BJ (cell line): ENCODE measurements around the gene PXN. TPM values are rescaled to one million over a fixed set of nuclear protein-coding genes. Genes with fewer than 3 reads are reported as not detected.

Experiments used
- CTCF ChIA-PET: fragments of 350-600 bp; formaldehyde crosslinking; extraction: SDS; loops from one replicate; lab custom pipeline; 2021; ENCODE audit warnings: antibody characterized with exemption, inconsistent platforms; lab: Yijun Ruan, JAX
- POLR2A ChIA-PET: fragments of 300-600 bp; sonication (Branson Sonifier 250); formaldehyde crosslinking; extraction: SDS; loops from one replicate; lab custom pipeline; 2021; ENCODE audit warnings: antibody characterized with exemption; lab: Charles Lee
- DNase-seq: peaks from one replicate; pipeline ENCODE4 v3.0.0-alpha.2; 2011; ENCODE audit warnings: low read depth
- H3K27me3 ChIP-seq: 2 replicates; pipeline ENCODE4 v1.6.0; 2011; ENCODE audit warnings: low read length; ENCODE audit not compliant: control insufficient read depth, insufficient read depth
- H3K36me3 ChIP-seq: 2 replicates; pipeline ENCODE4 v1.5.1; 2011; ENCODE audit warnings: low read length; ENCODE audit not compliant: control insufficient read depth, insufficient read depth
- H3K4me3 ChIP-seq: 2 replicates; pipeline ENCODE4 v1.5.1; 2011; ENCODE audit warnings: low read depth, mild to moderate bottlenecking, control low read depth, low read length
- polyA plus RNA-seq: library from polyadenylated mRNA; depleted of rRNA; stranded (reverse); fragments of >200 nt; gene quantifications from 2 replicates; pipeline ENCODE4 v1.2.3, GENCODE V29; 2011
- TF ChIP-seq, protein P1 (sequence below): IDR thresholded peaks from 2 replicates; pipeline ENCODE4 v1.5.1; 2011; ENCODE audit warnings: low read depth, mild to moderate bottlenecking, control low read depth, inconsistent platforms, low read length, moderate library complexity; ENCODE audit not compliant: insufficient read depth

PXN gene
- polyA plus RNA-seq, 1 experiment = 41.8 TPM

DNA sequence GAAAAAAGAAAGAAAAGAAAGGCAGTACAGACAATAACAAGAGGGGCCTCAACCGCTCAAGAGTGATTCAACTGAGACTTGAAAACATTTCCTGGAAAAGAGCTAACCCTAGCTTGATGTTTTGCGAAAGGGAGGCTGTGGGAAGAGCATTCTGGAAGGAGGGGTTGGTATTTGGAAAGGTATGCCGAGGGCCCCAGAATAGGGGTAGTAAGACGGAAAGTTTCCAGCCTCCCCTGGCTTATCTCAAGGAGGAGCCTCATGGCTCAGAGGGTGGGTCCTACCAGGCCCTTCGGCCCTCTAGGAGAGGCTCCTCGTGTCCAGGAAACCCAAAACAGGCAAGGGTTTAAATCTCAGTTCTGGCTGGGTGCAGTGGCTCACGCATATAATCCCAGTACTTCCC, 17.8 kb upstream of the PXN start:
- no peak for DNase-seq
- POLR2A ChIA-PET = interaction anchor here (0.7 to 0.8 kb wide), 2 partner anchors 57 to 82 kb away, joined by 3 to 6 read pairs; partner anchors contain the start of gene RPLP0
- Histone ChIP-seq H3K36me3 (no peaks in the 10 kb centered on the region), H3K27me3 (no peaks in the 10 kb centered on the region), H3K4me3 (no peak overlapping the region)
- CTCF ChIA-PET = interaction anchor here (0.9 to 1.4 kb wide), 3 partner anchors 18 to 82 kb away, joined by 3 read pairs; partner anchors contain the start of genes PXN, RPLP0 and SIRT4
- TF ChIP-seq, protein P1, sequence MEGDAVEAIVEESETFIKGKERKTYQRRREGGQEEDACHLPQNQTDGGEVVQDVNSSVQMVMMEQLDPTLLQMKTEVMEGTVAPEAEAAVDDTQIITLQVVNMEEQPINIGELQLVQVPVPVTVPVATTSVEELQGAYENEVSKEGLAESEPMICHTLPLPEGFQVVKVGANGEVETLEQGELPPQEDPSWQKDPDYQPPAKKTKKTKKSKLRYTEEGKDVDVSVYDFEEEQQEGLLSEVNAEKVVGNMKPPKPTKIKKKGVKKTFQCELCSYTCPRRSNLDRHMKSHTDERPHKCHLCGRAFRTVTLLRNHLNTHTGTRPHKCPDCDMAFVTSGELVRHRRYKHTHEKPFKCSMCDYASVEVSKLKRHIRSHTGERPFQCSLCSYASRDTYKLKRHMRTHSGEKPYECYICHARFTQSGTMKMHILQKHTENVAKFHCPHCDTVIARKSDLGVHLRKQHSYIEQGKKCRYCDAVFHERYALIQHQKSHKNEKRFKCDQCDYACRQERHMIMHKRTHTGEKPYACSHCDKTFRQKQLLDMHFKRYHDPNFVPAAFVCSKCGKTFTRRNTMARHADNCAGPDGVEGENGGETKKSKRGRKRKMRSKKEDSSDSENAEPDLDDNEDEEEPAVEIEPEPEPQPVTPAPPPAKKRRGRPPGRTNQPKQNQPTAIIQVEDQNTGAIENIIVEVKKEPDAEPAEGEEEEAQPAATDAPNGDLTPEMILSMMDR = no peak

DNA sequence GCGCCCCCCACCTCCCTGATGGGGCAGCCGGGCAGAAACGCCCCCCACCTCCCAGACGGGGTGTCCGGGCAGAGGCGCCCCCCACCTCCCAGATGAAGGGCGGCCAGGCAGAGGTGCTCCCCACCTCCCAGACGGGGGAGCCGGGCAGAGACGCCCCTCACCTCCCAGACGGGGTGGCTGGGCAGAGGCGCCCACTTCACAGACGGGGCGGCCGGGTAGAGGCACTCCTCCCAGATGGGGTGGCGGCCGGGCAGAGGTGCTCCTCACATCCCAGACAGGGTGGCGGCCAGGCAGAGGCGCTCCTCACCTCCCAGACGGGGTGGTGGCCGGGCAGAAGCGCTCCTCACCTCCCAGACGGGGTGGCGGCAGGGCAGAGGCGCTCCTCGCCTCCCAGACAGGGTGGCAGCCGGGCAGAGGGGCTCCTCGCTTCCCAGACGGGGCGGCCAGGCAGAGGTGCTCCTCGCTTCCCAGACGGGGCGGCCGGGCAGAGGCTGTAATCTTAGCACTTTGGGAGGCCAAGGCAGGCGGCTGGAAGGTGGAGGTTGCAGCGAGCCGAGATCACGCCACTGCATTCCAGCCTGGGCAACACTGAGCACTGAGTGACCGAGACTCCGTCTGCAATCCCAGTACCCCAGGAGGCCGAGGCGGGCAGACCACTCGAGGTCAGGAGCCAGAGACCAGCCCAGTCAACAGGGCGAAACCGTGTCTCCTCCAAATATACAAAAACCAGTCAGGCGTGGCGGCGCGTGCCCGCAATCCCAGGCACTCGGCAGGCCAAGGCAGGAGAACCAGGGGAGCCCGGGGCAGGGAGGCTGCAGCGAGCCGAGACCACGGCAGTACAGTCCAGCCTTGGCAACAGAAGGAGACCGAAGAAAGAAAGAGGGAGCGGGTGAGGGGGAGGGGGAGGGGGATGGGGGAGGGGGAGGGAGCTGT, 12.9 kb upstream of the PXN start:
- CTCF ChIA-PET = no interaction called here
- Histone ChIP-seq H3K36me3 (no peaks in the 10 kb centered on the region), H3K4me3 (no peak overlapping the region), H3K27me3 (no peaks in the 10 kb centered on the region)
- TF ChIP-seq, protein P1 = no peak
- no peak for DNase-seq
- POLR2A ChIA-PET = no interaction called here

DNA sequence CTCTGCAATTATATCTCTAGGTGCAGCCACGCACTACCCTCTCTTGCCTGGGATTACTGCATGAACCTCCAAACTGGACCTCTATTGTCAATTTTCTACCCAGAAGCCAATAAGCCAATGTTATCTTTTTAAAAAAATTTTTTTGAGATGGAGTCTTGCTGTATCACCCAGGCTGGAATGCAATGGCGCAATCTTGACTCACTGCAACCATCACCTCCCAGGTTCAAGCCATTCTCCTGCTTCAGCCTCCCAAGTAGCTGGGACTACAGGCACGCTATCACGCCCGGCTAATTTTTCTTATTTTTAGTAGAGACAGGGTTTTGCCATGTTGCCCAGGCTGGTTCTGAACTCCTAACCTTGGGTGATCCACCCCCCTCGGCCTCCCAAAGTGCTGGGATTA, 11.2 kb upstream of the PXN start:
- ChIA-PET POLR2A (no interaction called here), CTCF (interaction anchor here (3.1 kb wide), 1 partner anchor 11 kb away, joined by 8 read pairs; the partner anchor contains the start of gene PXN)
- TF ChIP-seq, protein P1 = no peak
- Histone ChIP-seq H3K27me3 (no peaks in the 10 kb centered on the region), H3K36me3 (no peaks in the 10 kb centered on the region), H3K4me3 (no peak overlapping the region)
- no peak for DNase-seq

DNA sequence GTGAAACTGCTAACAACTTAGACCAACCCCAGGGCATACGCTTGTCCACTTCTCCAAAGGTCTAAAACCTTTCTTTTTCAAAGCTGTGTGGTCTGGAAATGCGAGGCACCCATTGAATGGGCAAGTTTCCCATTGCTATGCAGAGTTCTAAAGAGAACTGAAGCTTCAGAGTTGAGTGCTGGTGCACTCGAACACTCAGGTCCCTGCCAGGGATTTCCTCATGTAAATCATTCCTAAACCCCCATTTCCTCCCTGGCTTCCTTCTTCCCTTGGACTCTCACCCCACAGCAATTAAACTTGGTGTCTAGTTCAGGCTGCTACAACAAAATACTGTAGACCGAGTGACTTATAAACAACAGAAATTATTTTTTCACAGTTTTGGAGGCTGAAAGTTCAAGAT, 2.2 kb upstream of the PXN start:
- TF ChIP-seq, protein P1 = no peak
- no peaks in the 10 kb centered on the region for H3K36me3 ChIP-seq
- CTCF ChIA-PET = interaction anchor here (1.3 to 14.8 kb wide), 5 partner anchors 17 to 66 kb away, joined by 3 to 482 read pairs (median 9); partner anchors contain the start of gene RPLP0
- H3K4me3 ChIP-seq = no peak overlapping the region
- DNase-seq = no peak
- POLR2A ChIA-PET = interaction anchor here (0.8 kb wide), 1 partner anchor 67 kb away, joined by 4 read pairs; the partner anchor contains the start of gene RPLP0
- H3K27me3 ChIP-seq = no peaks in the 10 kb centered on the region
